Type B pancreatic cell (in vitro differentiated cells): ENCODE measurements around the gene KLF16. TPM values are rescaled to one million over a fixed set of nuclear protein-coding genes. Genes with fewer than 3 reads are reported as not detected.

Experiments used
- DNase-seq: peaks from one replicate; pipeline ENCODE4 v3.0.0; 2021; ENCODE audit warnings: mixed read lengths; ENCODE audit not compliant: unreplicated experiment; ENCODE audit errors: extremely low spot score
- H3K27ac Mint-ChIP-seq: 2 replicates; pipeline ENCODE4 v1.8.0; 2021; ENCODE audit warnings: mild to moderate bottlenecking, mixed read lengths
- H3K27me3 Mint-ChIP-seq: 2 replicates; pipeline ENCODE4 v1.8.0; 2021; ENCODE audit warnings: mixed read lengths
- H3K36me3 Mint-ChIP-seq: 2 replicates; pipeline ENCODE4 v1.8.0; 2021; ENCODE audit warnings: mixed read lengths
- H3K4me1 Mint-ChIP-seq: one replicate; pipeline ENCODE4 v1.8.0; 2021; ENCODE audit warnings: mixed read lengths; ENCODE audit not compliant: unreplicated experiment
- H3K4me3 Mint-ChIP-seq: 2 replicates; pipeline ENCODE4 v1.8.0; 2021; ENCODE audit warnings: mild to moderate bottlenecking, mixed read lengths
- H3K9me3 Mint-ChIP-seq: 2 replicates; pipeline ENCODE4 v1.8.0; 2021; ENCODE audit warnings: mixed read lengths
- CTCF ChIP-seq: fragments of 200-600 bp; sonication (generic); conservative IDR thresholded peaks from 2 replicates; pipeline ENCODE4 v1.5.0; 2021; ENCODE audit warnings: antibody characterized with exemption, mild to moderate bottlenecking
- total RNA-seq: library from RNA; stranded (reverse); gene quantifications from 2 replicates; pipeline ENCODE4 v1.2.1, GENCODE V29; 2021; ENCODE audit warnings: low replicate concordance

KLF16 gene
- total RNA-seq, 1 donor from 2014 or later: 17.9 TPM

GRCh38 chr19:1905110-1905862, 41.9 kb upstream of the KLF16 start, which contains the start of the genes ADAT3 and SCAMP4:
Gene ADAT3, plus strand, starts transcription at chr19:1905399. Its CDS starts 6,649 bp downstream, at chr19:1912048.
Gene SCAMP4, plus strand, starts transcription at chr19:1905399. Its CDS starts 9,621 bp downstream, at chr19:1915020.
- Mint-ChIP-seq H3K4me3 (peak within 1 kb of the TSS; percentile 94), H3K9me3 (no peaks in the 10 kb centered on the region), H3K36me3 (peaks cover 6% of the 10 kb centered on the region), H3K4me1 (peaks cover 15% of the 10 kb centered on the region), H3K27ac (peak within 1 kb of the TSS; percentile 97), H3K27me3 (no peaks in the 10 kb centered on the region)
- DNase-seq: peak; percentile 99
- TF ChIP-seq CTCF: no peak

GRCh38 chr19:1904860-1905109, 41.4 kb upstream of the KLF16 start:
- peaks cover 12% of the 10 kb centered on the region for H3K4me1 Mint-ChIP-seq
- H3K36me3 Mint-ChIP-seq: peaks cover 4% of the 10 kb centered on the region
- DNase-seq: no peak
- no peak for TF ChIP-seq CTCF
- H3K9me3 Mint-ChIP-seq: no peaks in the 10 kb centered on the region
- peak overlapping the region; percentile 83 for H3K4me3 Mint-ChIP-seq
- H3K27ac Mint-ChIP-seq: peak overlapping the region; percentile 97
- no peaks in the 10 kb centered on the region for H3K27me3 Mint-ChIP-seq

- Mint-ChIP-seq H3K27me3 (no peaks in the 10 kb centered on the region), H3K4me3 (peak overlapping the region; percentile 52), H3K9me3 (no peaks in the 10 kb centered on the region), H3K36me3 (peaks cover 4% of the 10 kb centered on the region), H3K27ac (peak overlapping the region; percentile 97), H3K4me1 (peaks cover 12% of the 10 kb centered on the region)
- no peak for DNase-seq
- no peak for TF ChIP-seq CTCF
These were observed 39.5 kb upstream of the KLF16 start for GRCh38 chr19:1902923-1903322.

GRCh38 chr19:1901940-1902404, 38.6 kb upstream of the KLF16 start:
- no peaks in the 10 kb centered on the region for H3K27me3 Mint-ChIP-seq
- peaks cover 4% of the 10 kb centered on the region for H3K36me3 Mint-ChIP-seq
- no peak overlapping the region for H3K27ac Mint-ChIP-seq
- no peak overlapping the region for H3K4me3 Mint-ChIP-seq
- DNase-seq: no peak
- peaks cover 18% of the 10 kb centered on the region for H3K4me1 Mint-ChIP-seq
- H3K9me3 Mint-ChIP-seq: no peaks in the 10 kb centered on the region
- TF ChIP-seq CTCF: no peak

- Mint-ChIP-seq H3K27ac (no peak overlapping the region), H3K36me3 (no peaks in the 10 kb centered on the region), H3K4me3 (no peak overlapping the region), H3K27me3 (no peaks in the 10 kb centered on the region), H3K4me1 (peaks cover 5% of the 10 kb centered on the region), H3K9me3 (no peaks in the 10 kb centered on the region)
- no peak for DNase-seq
- no peak for TF ChIP-seq CTCF
These were observed 33.1 kb upstream of the KLF16 start for GRCh38 chr19:1896508-1896907.
